ENCODE measurements around the gene RNASE1. TPM values are rescaled to one million over a fixed set of nuclear protein-coding genes. Genes with fewer than 3 reads are reported as not detected.
A peak's percentile ranks its signal among the peaks of the same experiment; 100 is the strongest.

The RNASE1 gene
- total and polyA plus RNA-seq, 2 donors (not counting 3 experiments of a cell fraction or from before 2014, with no cell fraction given), result 182 to 909 TPM

DNA sequence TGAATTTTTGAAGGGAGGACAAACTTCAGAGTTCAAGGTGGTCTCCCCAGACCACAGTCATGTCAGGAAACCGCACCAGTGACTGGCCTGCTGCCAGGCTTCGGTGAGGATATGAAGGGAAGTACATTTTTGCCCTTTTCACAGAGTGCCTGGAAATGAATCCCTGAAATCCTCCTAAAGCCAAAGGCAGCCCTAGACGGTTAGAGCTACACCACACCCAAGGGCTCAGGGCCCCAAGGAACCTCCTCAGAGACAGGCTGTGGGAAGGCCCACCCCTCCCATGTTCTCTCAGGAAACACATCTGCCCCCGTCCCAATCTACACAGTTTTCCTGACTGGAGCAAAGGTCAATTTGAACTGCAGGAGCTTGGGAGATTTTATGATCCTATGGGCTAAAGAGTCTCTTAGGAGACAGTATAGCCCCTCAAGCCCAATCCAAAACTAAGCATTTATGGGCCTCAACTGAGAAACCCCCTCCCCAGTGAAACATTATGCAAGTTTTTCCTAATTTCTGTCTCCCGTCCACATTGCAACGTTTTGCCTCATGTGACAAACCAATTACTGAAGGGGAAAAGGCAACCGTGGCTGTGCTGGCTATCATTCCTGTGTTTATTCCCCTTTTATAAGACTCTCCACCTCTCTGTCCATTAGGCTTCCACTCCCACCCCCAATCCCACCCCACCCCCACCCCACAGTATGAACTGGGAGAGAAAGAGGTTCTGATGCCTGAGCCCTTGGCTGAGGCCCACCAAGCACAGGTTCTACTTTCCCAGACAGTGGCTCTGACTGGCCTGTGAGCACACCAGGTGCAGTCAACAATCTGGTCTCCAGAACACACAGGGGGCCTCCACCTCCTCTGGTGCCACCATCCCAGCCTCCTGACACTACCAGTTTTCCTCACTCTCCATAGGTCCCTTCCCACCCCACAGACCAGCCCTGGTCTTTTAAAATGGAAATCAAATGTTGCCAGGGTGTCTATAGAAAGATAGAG lies 9.6 kb upstream of the RNASE1 start:
- intact Hi-C loops (cut with micrococcal nuclease) (no loop called here), dilution Hi-C loops (cut with MboI; ENCODE audit: extremely low pct_ligation_motif_present, low sequenced_read_pairs) (no loop called here)
- DNase-seq (ENCODE audit: low read depth, low spot score), result peak; percentile 12
- H3K9me3 ChIP-seq (replicated peaks; ENCODE audit: control insufficient read depth, insufficient read depth, low read length), result no peaks in the 10 kb centered on the region
- H4K20me1 ChIP-seq (replicated peaks; ENCODE audit: control insufficient read depth, extremely low read depth, insufficient read depth, low read length), result no peaks in the 10 kb centered on the region
- no peaks in the 10 kb centered on the region for H3K36me3 ChIP-seq (ENCODE audit: control insufficient read depth in 2 of 2, extremely low read depth in 1 of 2, insufficient read depth in 2 of 2, low read length in 2 of 2)
- no peak overlapping the region for H3K9ac ChIP-seq (replicated peaks; ENCODE audit: extremely low read depth, insufficient read depth, low read length)
- H3K4me1 ChIP-seq (ENCODE audit: control insufficient read depth, extremely low read depth, insufficient read depth, low read length), result peaks cover 7% of the 10 kb centered on the region
- no peaks in the 10 kb centered on the region for H3K9me1 ChIP-seq (replicated peaks; ENCODE audit: control insufficient read depth, extremely low read depth, insufficient read depth, low read length)
- no peak overlapping the region for H2AFZ ChIP-seq (ENCODE audit: low read depth, low read length)
- no peaks in the 10 kb centered on the region for H3K27me3 ChIP-seq (ENCODE audit: control insufficient read depth in 2 of 2, insufficient read depth in 2 of 2, low read length in 2 of 2)
- ChIA-PET CTCF (interaction anchor here (0.6 to 1.9 kb wide), 6 partner anchors 10 to 122 kb away, joined by 3 to 5 read pairs (median 3); partner anchors contain the start of gene RNASE1), POLR2A (no interaction called here)
- H3K4me3 ChIP-seq (replicated peaks in 1 of 3; ENCODE audit: insufficient read depth in 1 of 3, low read depth in 1 of 3, low read length in 3 of 3), result no peak overlapping the region
- no peak overlapping the region for H3K27ac ChIP-seq (ENCODE audit: insufficient read depth, low read depth, low read length)
- H3K4me2 ChIP-seq (ENCODE audit: insufficient read depth, low read length), result no peak overlapping the region
- TF ChIP-seq, protein P1, sequence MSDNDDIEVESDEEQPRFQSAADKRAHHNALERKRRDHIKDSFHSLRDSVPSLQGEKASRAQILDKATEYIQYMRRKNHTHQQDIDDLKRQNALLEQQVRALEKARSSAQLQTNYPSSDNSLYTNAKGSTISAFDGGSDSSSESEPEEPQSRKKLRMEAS (IDR thresholded peaks at IDR 0.05; ENCODE audit: insufficient read depth, insufficient read length), result no peak
- TF ChIP-seq FOS (IDR thresholded peaks at IDR 0.05; ENCODE audit: borderline replicate concordance, insufficient read depth, low read length) (no peak), EZH2 (IDR thresholded peaks at IDR 0.05; ENCODE audit: borderline replicate concordance, low read depth, low read length, severe bottlenecking) (no peak)
- no peaks in the 10 kb centered on the region for H3K79me2 ChIP-seq (ENCODE audit: control insufficient read depth, insufficient read depth, low read length)
- BruUV-seq (replicated peaks), result no TSS peak
- FAIRE-seq, result no peak

DNA sequence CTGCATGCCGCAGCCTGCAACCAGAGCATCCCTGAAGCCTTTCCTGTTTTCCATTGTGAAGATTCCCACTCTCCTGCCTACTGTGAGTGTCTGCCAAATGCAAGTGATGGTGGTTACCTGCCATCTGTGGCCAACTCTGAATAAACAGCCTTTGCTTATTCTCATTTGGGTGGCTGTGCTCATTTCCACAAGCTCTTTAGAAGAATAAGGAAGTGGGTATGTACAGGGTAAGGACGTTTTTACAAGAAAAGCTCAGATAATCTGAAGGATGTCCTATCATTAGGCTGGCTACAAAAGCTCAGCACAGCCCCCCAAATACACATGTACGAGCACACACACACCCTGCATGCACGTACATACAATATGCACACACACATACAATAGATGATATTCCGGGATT lies 7.3 kb upstream of the RNASE1 start:
- Histone ChIP-seq H3K9me1 (replicated peaks; ENCODE audit: control insufficient read depth, extremely low read depth, insufficient read depth, low read length) (no peaks in the 10 kb centered on the region), H3K4me1 (ENCODE audit: control insufficient read depth, extremely low read depth, insufficient read depth, low read length) (peaks cover 7% of the 10 kb centered on the region), H2AFZ (ENCODE audit: low read depth, low read length) (no peak overlapping the region), H3K27ac (ENCODE audit: insufficient read depth, low read depth, low read length) (no peak overlapping the region), H3K27me3 (ENCODE audit: control insufficient read depth in 2 of 2, insufficient read depth in 2 of 2, low read length in 2 of 2) (no peaks in the 10 kb centered on the region), H3K79me2 (ENCODE audit: control insufficient read depth, insufficient read depth, low read length) (no peaks in the 10 kb centered on the region), H3K4me3 (replicated peaks in 1 of 3; ENCODE audit: insufficient read depth in 1 of 3, low read depth in 1 of 3, low read length in 3 of 3) (no peak overlapping the region), H3K9ac (replicated peaks; ENCODE audit: extremely low read depth, insufficient read depth, low read length) (no peak overlapping the region), H3K36me3 (ENCODE audit: control insufficient read depth in 2 of 2, extremely low read depth in 1 of 2, insufficient read depth in 2 of 2, low read length in 2 of 2) (no peaks in the 10 kb centered on the region), H3K9me3 (replicated peaks; ENCODE audit: control insufficient read depth, insufficient read depth, low read length) (no peaks in the 10 kb centered on the region), H3K4me2 (ENCODE audit: insufficient read depth, low read length) (no peak overlapping the region), H4K20me1 (replicated peaks; ENCODE audit: control insufficient read depth, extremely low read depth, insufficient read depth, low read length) (no peaks in the 10 kb centered on the region)
- BruUV-seq (replicated peaks), result no TSS peak
- dilution Hi-C loops (cut with MboI; ENCODE audit: extremely low pct_ligation_motif_present, low sequenced_read_pairs) (no loop called here), intact Hi-C loops (cut with micrococcal nuclease) (no loop called here)
- ChIA-PET POLR2A (no interaction called here), CTCF (interaction anchor here (0.6 to 1.3 kb wide), 4 partner anchors 10 to 52 kb away, joined by 3 to 4 read pairs (median 4); no protein-coding TSS in a partner anchor)
- TF ChIP-seq MYC (IDR thresholded peaks at IDR 0.05; ENCODE audit: low read depth, low read length) (no peak), POLR2A (IDR thresholded peaks at IDR 0.05; ENCODE audit: low read depth, low read length) (no peak), EZH2 (IDR thresholded peaks at IDR 0.05; ENCODE audit: borderline replicate concordance, low read depth, low read length, severe bottlenecking) (no peak), JUN (IDR thresholded peaks at IDR 0.05; ENCODE audit: borderline replicate concordance, insufficient read depth, insufficient read length, low read depth) (no peak)
- TF ChIP-seq, protein P2, sequence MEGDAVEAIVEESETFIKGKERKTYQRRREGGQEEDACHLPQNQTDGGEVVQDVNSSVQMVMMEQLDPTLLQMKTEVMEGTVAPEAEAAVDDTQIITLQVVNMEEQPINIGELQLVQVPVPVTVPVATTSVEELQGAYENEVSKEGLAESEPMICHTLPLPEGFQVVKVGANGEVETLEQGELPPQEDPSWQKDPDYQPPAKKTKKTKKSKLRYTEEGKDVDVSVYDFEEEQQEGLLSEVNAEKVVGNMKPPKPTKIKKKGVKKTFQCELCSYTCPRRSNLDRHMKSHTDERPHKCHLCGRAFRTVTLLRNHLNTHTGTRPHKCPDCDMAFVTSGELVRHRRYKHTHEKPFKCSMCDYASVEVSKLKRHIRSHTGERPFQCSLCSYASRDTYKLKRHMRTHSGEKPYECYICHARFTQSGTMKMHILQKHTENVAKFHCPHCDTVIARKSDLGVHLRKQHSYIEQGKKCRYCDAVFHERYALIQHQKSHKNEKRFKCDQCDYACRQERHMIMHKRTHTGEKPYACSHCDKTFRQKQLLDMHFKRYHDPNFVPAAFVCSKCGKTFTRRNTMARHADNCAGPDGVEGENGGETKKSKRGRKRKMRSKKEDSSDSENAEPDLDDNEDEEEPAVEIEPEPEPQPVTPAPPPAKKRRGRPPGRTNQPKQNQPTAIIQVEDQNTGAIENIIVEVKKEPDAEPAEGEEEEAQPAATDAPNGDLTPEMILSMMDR (IDR thresholded peaks at IDR 0.05; ENCODE audit: extremely low read depth in 1 of 2, insufficient read depth in 1 of 2, low read depth in 1 of 2, low read length in 2 of 2), result no peak
- FAIRE-seq, result no peak
- DNase-seq (ENCODE audit: low read depth, low spot score), result no peak
